Parathyroid adenoma (tissue), 2 donors: ENCODE results near the gene ELL.

Experiments used
- H2AFZ ChIP-seq: fragments of 300-600 bp; sonication (generic); one replicate; pipeline ENCODE4 v1.7.0; 2017; ENCODE audit warnings: antibody characterized with exemption, mild to moderate bottlenecking
- H3K27ac ChIP-seq: fragments of 300-600 bp; sonication (generic); one replicate; pipeline ENCODE4 v1.7.0; 2017
- H3K27me3 ChIP-seq: fragments of 300-600 bp; sonication (generic); one replicate; pipeline ENCODE4 v1.7.0; 2017; ENCODE audit warnings: low read length; ENCODE audit not compliant: control insufficient read depth, insufficient read depth
- H3K36me3 ChIP-seq: fragments of 300-600 bp; sonication (generic); one replicate; pipeline ENCODE4 v1.7.0; 2017; ENCODE audit warnings: low read length; ENCODE audit not compliant: control insufficient read depth, insufficient read depth
- H3K4me1 ChIP-seq: fragments of 300-600 bp; sonication (generic); one replicate; pipeline ENCODE4 v1.7.0; 2017; ENCODE audit warnings: control low read depth
- H3K4me2 ChIP-seq: fragments of 300-600 bp; sonication (generic); one replicate; pipeline ENCODE4 v1.7.0; 2017; ENCODE audit warnings: low read length
- H3K4me3 ChIP-seq: fragments of 300-600 bp; sonication (generic); one replicate; pipeline ENCODE4 v1.7.0; 2017; ENCODE audit warnings: low read depth, low read length
- H3K79me2 ChIP-seq: fragments of 300-600 bp; sonication (generic); one replicate; pipeline ENCODE4 v1.7.0; 2017; ENCODE audit warnings: control low read depth
- H3K9ac ChIP-seq: fragments of 300-600 bp; sonication (generic); one replicate; pipeline ENCODE4 v1.7.0; 2017; ENCODE audit warnings: mild to moderate bottlenecking
- H3K9me3 ChIP-seq: fragments of 300-600 bp; sonication (generic); one replicate; pipeline ENCODE4 v1.7.0; 2017; ENCODE audit warnings: low read length; ENCODE audit not compliant: control insufficient read depth
- TF ChIP-seq, protein P1 (sequence below): fragments of 300-600 bp; sonication (generic); IDR thresholded peaks from one replicate; pipeline ENCODE4 v1.7.0; 2017; ENCODE audit warnings: antibody characterized with exemption, mild to moderate bottlenecking
- donor health status: primary hyperparathyroidism.

ELL gene

DNA sequence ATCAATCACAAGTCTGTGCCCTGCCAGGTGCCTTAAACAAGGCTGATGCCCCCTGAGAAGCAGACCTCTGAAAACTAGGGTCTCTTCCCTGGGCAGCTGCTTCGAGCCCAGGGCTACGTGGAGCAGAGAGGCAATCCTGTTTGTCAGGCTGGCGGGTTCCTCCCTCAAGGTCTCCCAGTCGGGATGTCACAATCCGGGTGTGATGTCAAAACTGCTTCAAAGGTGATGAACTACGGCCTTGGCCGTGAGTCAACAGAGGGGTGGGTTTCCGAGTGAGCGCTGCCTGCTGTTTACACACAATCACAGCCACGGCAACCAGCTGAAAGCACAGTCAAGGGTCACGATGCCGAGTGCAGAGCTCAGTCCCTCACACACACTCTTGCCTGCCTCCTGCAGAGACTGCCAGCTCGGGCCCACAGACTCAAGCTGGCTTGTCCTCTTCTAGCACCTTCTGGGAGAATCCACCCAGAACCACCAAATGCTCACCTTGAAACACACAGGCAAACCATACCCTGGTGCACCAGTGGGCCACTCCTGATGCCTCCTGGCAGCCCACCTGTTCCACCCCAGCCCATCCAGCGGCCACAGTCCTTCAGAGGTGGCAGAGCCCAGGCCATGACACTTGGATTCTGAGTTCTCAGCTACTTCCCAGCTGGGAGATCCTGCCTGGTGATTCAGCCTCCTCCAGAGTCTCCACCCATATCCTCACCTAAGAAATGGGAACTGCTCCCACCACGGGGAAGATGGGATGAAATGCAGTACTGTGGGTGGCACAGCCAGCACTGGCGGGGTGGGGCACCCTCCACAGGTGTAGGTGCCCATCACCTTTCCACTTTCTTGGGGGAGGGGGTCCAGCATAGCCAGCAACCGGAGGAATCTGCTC, 6.8 kb downstream of the ELL start:
- Histone ChIP-seq H3K4me1 (peaks cover 4% of the 10 kb centered on the region), H3K9ac (no peak overlapping the region), H3K4me3 (no peak overlapping the region), H2AFZ (no peak overlapping the region), H3K79me2 (peaks cover 84% of the 10 kb centered on the region), H3K27me3 (no peaks in the 10 kb centered on the region), H3K4me2 (no peak overlapping the region), H3K27ac (no peak overlapping the region), H3K9me3 (no peaks in the 10 kb centered on the region), H3K36me3 (no peaks in the 10 kb centered on the region)
- TF ChIP-seq, protein P1, sequence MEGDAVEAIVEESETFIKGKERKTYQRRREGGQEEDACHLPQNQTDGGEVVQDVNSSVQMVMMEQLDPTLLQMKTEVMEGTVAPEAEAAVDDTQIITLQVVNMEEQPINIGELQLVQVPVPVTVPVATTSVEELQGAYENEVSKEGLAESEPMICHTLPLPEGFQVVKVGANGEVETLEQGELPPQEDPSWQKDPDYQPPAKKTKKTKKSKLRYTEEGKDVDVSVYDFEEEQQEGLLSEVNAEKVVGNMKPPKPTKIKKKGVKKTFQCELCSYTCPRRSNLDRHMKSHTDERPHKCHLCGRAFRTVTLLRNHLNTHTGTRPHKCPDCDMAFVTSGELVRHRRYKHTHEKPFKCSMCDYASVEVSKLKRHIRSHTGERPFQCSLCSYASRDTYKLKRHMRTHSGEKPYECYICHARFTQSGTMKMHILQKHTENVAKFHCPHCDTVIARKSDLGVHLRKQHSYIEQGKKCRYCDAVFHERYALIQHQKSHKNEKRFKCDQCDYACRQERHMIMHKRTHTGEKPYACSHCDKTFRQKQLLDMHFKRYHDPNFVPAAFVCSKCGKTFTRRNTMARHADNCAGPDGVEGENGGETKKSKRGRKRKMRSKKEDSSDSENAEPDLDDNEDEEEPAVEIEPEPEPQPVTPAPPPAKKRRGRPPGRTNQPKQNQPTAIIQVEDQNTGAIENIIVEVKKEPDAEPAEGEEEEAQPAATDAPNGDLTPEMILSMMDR = no peak

DNA sequence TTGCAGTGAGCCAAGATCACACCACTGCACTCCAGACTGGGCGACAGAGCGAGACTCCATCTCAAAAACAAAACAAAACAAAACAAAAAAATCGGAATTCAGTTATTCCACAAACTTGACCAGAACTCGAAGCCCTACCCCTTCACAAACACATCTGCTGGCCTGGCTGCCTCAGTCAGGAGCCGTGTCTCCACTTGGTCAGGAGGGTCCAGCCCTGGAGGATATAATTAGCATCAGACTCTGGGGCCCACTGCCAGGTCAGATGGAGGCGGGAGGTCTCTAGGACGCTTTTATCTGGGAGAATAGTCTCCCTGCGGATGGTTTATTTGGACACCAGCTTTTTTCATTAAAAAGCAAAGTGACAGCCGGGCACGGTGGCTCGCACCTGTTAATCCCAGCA, 8.0 kb downstream of the ELL start:
- Histone ChIP-seq H3K36me3 (no peaks in the 10 kb centered on the region), H3K9ac (no peak overlapping the region), H3K9me3 (no peaks in the 10 kb centered on the region), H3K27me3 (no peaks in the 10 kb centered on the region), H3K4me1 (no peaks in the 10 kb centered on the region), H3K4me3 (no peak overlapping the region), H3K4me2 (no peak overlapping the region), H3K79me2 (peaks cover 88% of the 10 kb centered on the region), H3K27ac (no peak overlapping the region), H2AFZ (no peak overlapping the region)
- TF ChIP-seq, protein P1 = no peak

DNA sequence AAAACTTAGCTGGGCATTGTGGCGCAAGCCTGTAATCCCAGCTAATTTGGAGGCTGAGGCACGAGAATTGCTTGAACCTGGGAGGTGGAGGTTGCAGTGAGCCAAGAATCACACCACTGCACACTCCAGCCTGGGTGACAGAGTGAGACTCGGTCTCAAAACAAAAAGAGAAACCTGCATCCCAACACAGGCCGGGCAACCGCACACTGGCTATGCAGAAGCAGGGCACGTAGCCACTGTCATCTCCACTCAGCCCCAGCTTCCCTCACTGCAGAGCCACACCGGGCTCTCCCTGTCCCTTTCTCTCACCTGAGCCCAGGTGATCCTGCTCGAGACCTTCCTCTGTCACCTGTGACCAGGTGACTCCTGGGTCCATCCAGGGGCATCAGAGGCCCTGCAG, 11.7 kb downstream of the ELL start:
- TF ChIP-seq, protein P1 = no peak
- Histone ChIP-seq H3K36me3 (no peaks in the 10 kb centered on the region), H3K4me1 (peaks cover 33% of the 10 kb centered on the region)

DNA sequence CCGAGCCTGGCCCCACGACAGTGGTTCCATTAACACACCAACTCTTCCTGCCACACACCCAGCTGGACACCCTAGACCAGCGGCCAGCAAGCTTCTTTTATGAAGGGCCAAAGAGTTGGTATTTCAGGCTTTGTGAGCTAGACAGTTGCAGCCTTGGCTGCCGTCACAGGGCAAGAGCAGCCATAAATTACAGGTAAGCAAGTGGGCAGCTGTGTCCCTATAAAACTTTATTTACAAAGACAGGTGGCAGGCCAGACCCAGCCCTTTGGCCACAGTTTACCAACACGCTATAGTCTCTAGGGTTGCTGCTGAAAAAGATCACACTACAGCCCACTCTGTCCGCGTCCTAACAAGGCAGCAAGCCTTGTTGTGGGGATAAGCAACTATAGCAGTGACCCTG, 13.3 kb downstream of the ELL start:
- Histone ChIP-seq H3K4me1 (peaks cover 48% of the 10 kb centered on the region), H3K9ac (no peak overlapping the region), H3K4me2 (no peak overlapping the region), H3K27me3 (no peaks in the 10 kb centered on the region), H3K9me3 (no peaks in the 10 kb centered on the region), H3K79me2 (peaks cover 68% of the 10 kb centered on the region), H3K36me3 (no peaks in the 10 kb centered on the region), H2AFZ (no peak overlapping the region), H3K4me3 (no peak overlapping the region), H3K27ac (peak overlapping the region; percentile 9)
- TF ChIP-seq, protein P1 = no peak

More for the DNA sequence above, 11.7 kb downstream of the ELL start:
- Histone ChIP-seq H3K27ac (no peak overlapping the region), H3K9ac (no peak overlapping the region), H3K9me3 (no peaks in the 10 kb centered on the region), H2AFZ (no peak overlapping the region), H3K4me3 (no peak overlapping the region), H3K79me2 (peaks cover 80% of the 10 kb centered on the region), H3K4me2 (no peak overlapping the region), H3K27me3 (no peaks in the 10 kb centered on the region)
